Measurements from ENCODE around the gene MEIOC.

DNA sequence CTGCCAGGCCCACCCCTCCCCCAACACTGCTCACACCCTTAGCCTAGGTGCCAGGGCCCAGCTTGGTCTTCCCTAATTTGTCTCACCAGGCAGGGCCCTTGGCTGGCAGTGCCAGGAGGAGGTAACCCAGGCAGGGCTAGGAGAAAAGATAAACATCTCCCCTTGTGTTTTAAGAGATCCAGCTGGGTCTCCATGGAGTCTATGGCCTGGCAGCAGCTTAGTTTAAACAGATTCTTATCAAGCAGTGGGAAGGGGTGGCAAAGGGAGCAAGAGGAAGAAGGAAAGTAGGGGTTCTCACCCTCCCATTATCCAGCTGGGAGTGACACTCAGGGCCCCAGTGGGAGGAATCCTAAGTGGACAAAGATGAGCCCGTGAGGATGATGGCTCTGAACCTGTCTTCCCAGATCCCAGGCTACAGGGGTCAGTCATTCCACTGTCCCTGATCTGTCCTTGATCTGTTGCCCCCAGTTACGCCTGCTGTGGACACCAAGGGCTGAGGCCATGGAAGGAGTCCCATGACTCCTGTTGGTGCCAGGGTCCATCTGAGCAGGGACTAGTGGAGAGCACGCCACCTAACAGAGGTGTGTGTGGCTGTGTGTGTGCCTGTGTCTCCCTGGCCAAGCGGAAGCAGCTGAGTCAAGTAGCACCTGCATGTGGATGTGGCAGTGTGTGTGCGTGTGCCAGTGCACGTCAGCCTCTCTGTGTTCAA lies 47.4 kb upstream of the MEIOC start:
- no peak for TF ChIP-seq ZNF274 (IDR thresholded peaks at IDR 0.05; ENCODE audit: low read depth, low read length)
- TF ChIP-seq YY1 (IDR thresholded peaks at IDR 0.05; ENCODE audit: insufficient read depth, insufficient read length): no peak
- no peak for TF ChIP-seq SUZ12 (IDR thresholded peaks at IDR 0.05; ENCODE audit: extremely low read depth, insufficient read depth, insufficient read length)
